Stimulated activated CD4-positive, alpha-beta T cell treated with anti-CD3 and anti-CD28 coated beads, Interleukin-2, amount 100 ng/mL, for 48 hours (primary cell): ENCODE measurements around the gene SLC25A47.

Experiments
- DNase-seq, 2 donors: peaks; one replicate each; pipeline ENCODE4 v3.0.0-alpha.2; 2020

The SLC25A47 gene

DNA sequence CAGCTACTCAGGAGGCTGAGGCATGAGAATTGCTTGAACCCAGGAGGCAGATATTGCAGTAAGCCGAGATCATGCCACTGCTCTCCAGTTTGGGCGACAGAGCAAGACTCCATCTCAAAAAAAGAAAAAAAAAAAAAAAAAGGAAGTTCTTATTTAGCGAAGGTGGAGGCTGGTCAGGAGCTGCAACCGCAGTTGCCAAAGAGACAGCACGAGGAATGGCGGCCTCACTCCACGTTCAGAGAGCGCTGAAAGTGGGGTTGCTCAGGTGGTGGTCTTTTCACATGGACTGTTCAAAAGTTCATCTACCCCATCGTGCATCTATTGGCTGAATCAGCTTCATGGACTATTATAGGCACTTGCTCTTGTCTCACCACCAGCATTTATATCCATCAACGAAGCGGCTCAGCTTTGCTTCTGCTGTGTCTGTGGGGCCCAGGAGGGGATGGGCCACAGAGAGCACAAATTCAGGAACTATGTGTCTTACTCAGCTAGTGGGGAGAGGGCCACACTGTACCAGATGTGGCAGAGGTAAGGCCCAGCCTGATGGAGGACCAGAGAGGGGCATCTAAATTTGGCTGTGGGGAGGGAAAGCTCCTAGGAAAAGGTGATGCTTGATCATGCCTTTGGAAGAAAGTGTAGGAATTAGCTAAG is 27.3 kb downstream of the SLC25A47 start:
- no peak for DNase-seq

DNA sequence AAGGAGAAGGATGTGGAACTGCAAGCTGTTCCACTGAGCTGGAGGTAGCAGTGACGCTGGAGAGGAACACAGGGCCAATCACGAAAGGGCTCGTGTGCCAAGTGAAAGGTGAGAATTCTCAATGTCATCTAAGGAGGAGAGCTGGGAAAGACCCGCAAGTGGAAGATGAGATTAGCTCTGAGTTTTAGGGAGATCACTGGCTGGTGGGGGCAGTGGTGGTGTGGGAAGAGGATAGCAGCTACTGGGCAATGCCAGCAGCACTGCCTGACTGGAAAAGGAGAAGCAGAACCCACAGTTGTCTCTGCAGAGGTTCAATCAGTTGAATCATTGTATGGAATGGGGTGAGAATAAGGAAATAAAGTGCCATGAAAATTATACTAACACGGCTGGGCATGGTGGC is 27.8 kb downstream of the SLC25A47 start:
- DNase-seq = no peak

DNA sequence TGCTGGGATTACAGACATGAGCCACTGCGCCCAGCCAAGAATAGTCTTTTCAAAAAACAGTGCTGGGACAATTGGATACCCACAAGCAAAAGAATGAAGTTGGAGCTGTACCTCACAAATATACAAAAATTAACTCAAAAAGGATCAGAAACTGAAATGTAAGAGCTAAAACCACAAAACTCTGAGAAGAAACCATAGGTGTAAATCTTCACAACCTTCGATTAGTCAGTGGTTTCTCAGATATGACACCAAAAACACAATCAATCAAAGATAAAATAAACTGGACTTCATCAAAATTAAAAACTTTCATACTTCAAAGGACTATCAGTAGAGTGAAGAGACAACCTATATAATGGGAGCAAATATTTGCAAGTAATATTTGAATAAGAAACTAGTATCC is 35.3 kb downstream of the SLC25A47 start:
- DNase-seq = no peak

DNA sequence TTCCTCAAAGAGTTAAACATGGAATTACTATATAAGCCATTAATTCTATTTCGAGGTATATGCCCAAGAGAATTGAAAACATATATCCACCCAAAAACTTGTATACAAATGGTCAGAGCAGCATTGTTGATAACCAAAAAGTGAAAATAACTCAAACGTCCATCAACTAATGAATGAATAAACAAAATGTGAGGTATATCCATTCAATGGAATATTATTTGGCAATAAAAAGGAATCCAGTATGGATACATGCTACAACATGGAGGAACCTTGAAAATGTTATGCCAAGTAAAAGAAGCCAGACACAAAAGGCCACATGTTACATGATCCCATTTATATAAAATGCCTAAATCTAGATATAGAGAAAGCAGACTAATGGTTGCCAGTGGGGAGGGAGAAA is 36.0 kb downstream of the SLC25A47 start:
- DNase-seq = no peak

DNA sequence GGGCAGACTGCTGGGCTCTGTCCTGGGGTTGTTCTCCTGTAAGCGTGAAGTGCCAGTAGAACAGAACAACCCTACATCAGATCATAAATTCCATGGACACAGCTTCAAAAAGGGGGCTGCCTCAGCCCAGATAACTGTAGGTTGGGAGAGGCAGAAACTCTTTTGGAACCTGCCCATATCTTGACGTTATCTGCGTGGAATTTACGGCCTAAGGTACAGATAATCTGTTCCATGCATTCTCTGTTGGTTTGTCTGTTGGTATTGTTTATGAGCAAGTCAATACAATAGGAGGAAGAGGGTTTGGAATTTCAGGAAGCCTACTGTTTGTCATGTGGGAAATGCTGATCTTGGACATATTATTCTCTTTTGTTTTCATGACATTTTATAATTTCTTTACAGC is 36.7 kb downstream of the SLC25A47 start:
- no peak for DNase-seq

DNA sequence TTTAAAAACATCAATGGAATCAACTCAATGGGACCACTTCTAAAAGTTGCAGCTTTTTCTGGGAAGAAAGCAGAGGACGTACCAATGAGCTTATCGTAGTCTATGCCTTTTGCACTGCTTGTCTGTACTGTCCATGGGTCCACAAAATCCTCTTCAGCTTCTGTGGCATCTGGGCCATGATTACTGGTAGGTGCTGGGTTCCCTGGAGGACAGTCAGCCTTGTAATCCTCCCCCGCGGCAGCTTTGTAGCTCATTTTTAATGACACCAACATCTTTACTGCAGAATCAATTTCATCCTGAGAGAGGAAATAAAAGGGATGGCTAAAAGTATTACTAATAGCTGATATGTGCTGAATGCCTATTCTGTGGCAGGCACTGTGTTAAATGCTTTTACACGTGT is 38.5 kb downstream of the SLC25A47 start:
- no peak for DNase-seq

DNA sequence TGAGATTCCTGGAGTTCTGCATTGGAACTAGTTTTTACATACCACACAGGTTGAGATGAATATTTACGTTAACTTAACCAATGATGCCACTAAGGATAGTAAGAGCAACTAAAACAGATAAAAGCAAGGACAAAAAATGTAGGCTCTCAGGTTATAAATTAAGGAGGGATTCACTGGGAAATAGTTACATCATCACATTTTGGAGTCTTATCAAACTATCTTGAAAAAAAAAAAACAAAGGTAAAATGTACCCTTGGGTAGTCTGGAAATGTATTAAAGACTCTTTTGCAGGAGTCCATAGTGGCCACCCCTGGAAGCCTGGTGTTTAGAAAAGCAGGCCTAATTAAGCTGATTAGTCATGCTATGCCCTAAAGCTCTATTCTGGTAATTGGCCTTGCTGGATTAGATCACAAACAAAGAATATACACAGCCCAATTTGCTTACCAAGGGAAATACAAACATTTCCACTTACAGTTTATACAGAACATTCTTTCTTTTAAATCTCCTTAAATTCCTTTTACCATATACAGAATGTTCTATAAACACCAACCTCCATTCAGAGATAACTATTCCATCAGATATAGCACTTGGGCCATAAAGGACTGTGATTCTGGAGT is 39.3 kb downstream of the SLC25A47 start:
- DNase-seq = no peak

DNA sequence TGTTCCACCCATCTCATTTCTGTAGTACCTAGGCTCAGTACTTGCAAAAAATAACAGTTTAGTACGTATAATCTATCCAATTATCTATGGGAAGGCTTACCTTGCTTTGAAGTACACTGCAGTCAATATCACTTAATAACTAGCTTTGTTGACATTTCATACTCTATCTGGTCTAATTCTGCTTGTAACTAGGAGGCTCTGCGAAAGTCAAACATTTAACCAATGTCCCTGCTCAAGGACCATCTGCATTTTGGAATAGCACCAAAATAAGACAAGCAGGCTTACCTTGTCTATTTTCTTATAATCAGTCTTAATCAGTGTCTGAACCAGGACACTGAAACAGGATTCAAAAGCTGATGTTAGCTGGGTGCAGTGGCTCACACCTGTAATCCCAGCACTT is 39.9 kb downstream of the SLC25A47 start:
- DNase-seq = no peak

DNA sequence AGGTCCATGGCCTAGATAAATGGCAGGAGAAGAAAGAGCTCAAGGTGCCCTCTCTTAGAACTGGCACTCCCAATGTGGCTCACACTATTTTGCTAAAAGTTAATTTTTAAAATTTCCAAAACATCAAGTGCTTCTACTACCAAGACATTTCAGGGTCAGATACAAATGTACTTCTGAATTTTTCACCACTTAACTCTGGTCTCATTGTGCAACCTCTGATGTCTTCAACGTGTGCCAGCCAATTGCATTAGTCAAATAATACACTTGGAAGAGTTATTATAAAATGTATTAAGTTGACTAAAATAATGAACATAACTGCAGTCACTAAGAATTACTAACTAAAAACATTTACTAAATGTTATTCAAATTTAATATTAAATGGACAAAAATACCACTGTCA is 41.3 kb downstream of the SLC25A47 start:
- DNase-seq = no peak

DNA sequence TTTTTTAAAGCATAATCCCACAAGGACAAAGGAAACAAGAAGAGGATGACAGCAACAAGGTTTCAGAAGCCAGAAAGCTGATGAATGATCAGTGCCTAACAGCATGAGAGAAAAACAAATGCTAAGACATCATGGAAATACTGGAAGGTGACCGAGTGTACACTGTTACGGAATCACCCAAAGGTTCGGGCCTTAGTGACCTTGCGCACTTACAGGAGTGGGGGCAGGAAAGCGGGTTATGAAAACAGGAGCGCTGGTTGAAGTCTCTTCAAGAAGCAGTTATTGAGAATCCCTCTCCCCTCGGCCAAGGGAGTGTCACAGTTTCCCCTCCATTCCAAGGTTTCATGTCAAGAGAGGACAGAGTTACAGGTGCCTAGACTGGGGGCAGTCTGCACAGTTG is 42.6 kb downstream of the SLC25A47 start:
- DNase-seq = no peak

DNA sequence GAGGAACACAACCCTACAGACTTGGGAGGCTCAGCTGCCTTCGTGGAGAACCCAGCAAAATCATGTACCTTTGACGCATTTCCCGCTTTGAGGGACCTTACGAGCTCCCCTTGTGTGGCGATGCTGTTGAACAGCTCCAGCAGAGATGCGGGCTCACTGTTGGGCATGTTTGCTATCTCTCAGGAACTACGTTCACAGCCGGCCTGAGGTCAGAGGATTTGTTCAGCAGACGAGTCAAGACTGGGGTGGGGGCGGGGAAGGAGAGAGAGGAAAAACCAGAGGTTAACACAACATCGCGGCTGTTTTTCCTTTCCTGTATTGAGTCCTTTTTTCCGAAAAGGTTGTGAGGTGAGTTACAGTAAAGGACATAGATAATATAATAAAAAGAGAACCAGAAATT is 45.9 kb downstream of the SLC25A47 start:
- no peak for DNase-seq

DNA sequence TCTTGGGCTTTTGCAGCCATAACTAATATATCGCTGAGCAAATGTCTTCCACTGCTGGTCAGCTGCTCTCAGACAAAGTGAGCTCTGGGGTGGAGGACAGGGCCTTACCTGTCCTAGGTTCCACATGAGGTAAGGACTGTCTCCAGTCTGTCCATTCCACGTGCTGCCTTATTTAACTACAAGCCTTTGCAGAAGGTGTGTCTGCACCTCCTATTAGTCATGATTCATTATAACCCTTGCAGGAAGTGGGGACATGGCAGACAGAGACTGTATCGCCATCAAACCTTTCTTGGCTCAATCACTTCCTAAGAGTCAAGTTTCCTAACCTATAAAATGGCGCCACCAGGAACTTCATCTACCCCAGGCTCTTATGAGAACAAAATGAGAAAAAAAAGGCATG is 46.9 kb downstream of the SLC25A47 start:
- DNase-seq = no peak

DNA sequence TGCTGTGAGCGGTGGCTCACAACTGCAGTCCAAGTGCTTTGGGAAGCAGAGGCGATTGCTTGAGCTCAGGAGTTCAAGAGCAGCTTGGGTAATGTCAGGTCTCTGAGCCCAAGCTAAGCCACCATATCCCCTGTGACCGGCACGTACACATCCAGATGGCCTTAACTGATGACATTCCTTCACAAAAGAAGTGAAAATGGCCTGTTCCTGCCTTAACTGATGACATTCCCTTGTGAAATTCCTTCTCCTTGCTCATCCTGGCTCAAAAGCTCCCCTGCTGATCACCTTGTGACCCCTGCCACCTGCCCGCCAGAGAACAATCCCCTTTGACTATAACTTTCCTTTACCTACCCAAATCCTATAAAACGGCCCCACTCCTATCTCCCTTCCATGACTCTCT is 48.6 kb downstream of the SLC25A47 start:
- no peak for DNase-seq

DNA sequence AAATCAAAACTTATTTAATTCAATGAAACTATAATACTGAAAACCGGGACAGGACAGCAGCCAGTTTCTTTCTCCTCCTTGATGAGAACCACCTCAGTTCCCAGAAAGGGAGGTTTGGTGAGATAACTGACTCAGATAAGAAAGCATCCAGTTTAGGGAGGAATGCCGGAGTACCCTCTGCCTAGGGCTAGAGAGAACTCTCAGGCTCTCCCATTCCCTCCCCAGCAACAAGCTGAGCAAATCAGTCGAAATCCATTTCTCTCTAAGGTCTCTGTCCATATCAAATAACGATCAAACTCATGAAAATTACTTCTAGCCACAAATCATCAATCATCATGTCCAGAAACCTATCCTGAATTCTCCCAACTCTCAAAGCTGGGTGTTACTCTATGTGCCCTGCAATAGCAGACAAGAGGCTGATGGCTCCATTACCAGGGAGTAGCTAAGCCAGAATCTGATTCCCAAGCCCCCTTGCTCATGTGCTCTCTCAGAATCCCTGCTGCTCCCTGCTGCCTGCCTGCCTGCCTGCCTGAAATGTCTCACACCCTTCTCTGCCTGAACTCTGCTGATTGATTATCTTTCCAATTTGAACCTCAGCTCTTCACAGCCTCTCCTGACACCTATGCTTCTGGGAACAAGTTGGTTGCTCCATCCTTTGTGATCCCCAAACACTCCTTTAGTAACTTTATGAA is 49.4 kb downstream of the SLC25A47 start:
- no peak for DNase-seq

DNA sequence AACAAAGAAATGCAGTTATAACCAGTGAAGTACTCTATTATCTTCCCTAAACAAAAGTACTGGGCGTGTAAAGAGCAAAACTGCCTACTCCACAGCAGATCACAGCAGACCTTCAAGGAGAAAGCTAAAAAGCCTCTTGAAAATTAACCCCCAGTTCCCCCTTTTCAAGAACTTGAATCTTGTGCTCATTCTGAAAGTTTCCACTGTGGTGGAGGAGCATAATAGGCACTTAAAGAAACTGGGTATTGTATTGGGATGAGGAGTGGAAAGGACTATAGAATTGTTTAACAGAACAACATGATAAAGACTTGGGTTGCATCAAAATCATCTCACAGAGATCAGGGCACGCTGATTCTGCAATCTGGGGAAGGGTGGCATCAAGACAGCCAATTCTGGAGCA is 51.1 kb downstream of the SLC25A47 start:
- no peak for DNase-seq

DNA sequence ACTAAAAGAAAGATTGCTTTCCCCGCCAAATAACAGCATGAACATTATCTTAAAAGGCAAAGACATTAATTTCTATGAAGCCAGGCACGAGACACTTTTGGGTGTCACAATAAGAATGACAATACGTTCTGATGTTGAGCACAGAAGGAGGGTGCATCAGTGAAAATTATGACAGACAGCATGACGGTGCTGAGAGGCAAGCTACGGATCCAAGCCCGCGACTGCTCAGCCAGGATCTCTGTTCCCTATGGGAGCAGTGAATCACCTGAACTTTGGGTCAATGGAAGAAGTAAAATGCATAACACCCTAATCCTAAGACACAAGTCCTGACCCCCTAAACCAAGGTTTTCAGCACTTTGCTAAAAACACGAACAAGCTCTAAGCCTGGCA is 51.7 kb downstream of the SLC25A47 start:
- no peak for DNase-seq

DNA sequence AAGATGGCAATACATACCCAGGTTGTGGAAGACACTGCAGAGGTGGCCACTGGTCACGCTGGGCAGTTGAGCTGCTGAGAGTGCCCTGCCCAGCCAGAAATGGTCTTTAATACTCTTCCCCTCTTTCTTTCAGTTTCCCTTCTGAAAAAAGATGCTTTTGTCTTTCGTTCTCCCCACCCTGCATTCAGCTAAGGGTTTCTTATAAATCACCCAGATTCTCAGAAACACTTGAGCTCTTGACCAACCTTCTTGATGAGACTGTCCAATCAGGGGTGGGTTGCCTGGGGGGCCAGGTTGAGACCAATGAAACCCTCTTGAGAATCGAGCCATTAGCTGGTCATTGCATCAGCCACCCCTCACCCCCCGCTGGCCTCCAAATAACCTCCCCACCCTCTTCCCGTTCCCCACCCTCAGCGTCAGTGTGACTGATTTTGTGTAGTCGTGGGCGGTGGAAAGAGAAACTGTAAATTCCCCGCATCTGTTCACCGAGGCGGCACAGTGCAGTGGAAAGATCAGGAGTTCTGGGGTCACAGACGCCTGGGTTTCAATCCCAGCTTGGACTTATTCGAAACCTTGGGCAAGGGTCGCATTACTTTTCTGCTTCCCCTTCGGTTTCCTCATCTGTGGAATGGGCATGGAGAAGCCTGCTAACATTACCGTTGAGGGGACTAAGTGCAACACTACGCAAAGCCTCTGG is 52.3 kb downstream of the SLC25A47 start:
- DNase-seq = peak; percentile 72 to 76

DNA sequence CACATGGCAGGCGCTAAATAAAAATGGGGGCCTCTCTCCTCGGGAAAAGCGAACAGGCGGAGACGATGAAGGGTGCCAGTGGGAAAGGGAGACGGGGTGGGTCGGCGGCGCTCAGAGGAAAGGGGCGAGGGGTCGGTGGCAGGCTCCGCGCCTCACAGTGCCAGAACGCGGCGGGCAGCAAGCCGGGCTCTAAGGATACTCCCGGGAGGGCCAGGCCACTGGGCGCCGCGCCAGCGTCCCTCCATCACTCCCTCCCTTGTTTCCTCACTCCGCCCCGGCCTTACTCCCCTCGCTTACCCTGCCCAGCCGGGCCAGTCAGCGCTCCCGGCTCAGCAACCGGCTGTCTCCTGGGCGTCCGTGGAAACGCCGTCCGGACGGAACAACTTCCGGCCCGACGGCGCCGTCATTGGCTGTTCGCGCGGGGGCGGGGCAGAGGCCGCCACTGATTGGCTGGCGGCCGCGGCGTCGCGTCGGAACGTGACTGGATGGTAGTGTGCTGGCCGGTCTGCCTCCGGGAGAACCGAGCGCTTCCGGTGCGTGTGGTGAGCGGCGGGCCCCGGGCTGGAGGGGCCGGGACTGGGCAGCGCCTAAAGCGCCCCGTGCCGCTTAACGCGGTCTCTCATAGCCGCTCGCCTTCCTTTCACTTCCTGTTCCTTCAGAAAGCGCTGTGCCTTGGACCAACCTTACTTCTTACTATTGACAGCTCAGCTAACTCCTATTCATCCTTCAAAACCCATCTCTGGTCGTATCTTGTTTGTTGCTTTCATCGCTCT is 53.0 kb downstream of the SLC25A47 start, which contains the start of gene WDR25:
WDR25 (plus strand) TSS at position 523 of the 773 bp plus-strand sequence.
- peak; percentile 93 to 97 for DNase-seq

DNA sequence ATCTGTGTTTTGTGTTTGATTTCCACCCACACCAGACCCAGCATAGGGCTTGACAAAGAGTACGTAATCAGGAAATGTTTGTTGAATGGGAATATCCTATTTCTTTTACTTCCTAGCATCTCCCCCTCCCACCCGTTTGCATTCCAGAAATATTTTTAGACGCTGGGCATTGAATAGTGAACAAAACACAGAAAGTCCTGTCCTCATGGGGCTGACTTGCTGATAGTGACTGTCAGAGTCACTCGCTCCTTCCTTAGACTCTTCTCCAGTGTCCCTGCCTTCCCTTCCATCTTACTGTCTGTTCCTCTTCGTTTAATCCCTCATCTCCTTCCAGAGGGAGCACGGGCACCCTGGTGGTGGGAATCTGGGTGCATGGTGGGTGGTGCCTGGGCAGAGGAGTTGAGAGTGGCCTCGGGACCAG is 53.6 kb downstream of the SLC25A47 start:
- DNase-seq = no peak
